Measurements from ENCODE around the gene ANKRD44.
"Not testable (repeated sequence)": the region's sequence is repeated elsewhere in the genome, so short reads cannot be mapped to it uniquely, and the experiment has no call there.

The ANKRD44 gene

DNA sequence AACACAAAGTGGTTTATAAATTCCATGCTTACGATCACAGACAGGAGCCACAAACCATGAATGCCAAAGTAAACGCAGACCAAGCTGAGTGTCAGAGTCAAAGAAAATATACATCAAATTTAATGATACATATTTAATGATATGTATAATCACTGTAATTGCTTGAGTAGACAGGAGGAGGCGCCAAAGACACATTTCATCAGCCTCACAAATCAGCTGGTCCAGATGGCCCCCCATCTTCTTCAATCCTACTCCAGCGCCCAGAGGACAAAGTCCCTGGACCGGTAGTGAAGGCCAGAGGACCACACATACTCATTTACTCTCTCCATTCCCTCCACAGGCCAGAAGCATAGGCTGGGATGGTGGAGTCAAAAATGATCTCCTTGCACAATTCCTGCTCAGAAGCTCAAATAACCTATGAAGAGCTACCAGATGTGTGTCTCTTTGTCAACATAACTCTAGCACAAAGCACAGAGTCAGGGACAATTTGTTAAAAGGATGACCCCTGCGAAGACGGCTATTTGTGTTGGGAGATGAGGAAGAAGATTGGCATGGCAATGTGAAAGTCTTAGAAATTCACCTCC lies 234.7 kb downstream of the ANKRD44 start:
- Mint-ChIP-seq H3K4me1 (peaks cover 11% of the 10 kb centered on the region), H3K9me3 (peaks cover 6% of the 10 kb centered on the region), H3K27ac (peak overlapping the region; percentile 53), H3K4me3 (no peak overlapping the region), H3K36me3 (peaks cover 56% of the 10 kb centered on the region), H3K27me3 (no peaks in the 10 kb centered on the region)
- DNase-seq (ENCODE audit: low spot score in 2 of 2) (no peak), ATAC-seq (ENCODE audit: low read depth) (no peak)

GRCh38 chr2:197075281-197075680 lies 235.3 kb downstream of the ANKRD44 start:
- Mint-ChIP-seq H3K27ac (no peak overlapping the region), H3K27me3 (no peaks in the 10 kb centered on the region), H3K4me3 (no peak overlapping the region), H3K9me3 (peaks cover 6% of the 10 kb centered on the region), H3K4me1 (peaks cover 11% of the 10 kb centered on the region), H3K36me3 (peaks cover 55% of the 10 kb centered on the region)
- no peak for DNase-seq (ENCODE audit: low spot score in 2 of 2)
- ATAC-seq (ENCODE audit: low read depth): no peak

DNA sequence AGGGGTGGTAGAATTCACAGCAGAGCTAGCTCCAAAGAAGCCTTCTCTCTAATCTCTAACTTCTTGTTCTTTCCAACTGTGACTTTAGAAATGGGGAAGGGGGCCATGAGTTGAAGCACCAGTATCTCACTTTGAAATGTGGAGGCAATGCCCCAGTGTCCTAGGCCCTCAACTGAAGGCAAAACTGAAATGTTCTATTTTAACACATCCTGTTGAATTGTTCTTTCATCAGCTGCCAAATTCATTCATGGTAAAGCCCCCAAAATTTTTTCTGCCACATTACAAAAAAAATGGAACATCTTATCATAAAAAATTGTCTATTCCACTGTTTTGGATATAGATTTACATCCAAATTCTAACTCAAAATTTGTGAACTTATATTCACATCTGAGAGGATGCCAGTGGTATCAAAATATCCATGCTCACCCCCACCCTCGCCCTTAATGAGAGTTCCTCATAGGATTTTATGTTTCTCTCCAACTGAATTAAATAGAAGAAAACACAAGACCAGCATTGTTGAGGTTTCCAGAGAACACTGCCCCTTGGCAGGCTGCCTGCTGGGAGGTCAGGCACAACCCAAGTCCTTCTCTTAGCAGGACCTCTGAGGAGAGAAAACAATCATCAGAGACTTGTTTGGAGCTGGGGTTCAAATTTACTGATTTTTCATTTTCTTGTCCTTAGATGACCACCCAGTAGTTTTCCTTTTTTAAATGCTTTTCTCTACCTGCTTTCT lies 236.7 kb downstream of the ANKRD44 start:
- Mint-ChIP-seq H3K27me3 (no peaks in the 10 kb centered on the region), H3K4me1 (peaks cover 13% of the 10 kb centered on the region), H3K36me3 (peaks cover 64% of the 10 kb centered on the region), H3K27ac (peak overlapping the region; percentile 56), H3K9me3 (peaks cover 7% of the 10 kb centered on the region), H3K4me3 (no peak overlapping the region)
- ATAC-seq (ENCODE audit: low read depth): no peak
- DNase-seq (ENCODE audit: low spot score in 2 of 2): no peak

- H3K4me1 Mint-ChIP-seq: peaks cover 13% of the 10 kb centered on the region
- H3K36me3 Mint-ChIP-seq: peaks cover 64% of the 10 kb centered on the region
- peaks cover 7% of the 10 kb centered on the region for H3K9me3 Mint-ChIP-seq
- ATAC-seq (ENCODE audit: low read depth) (no peak), DNase-seq (ENCODE audit: low spot score in 2 of 2) (no peak)
- no peaks in the 10 kb centered on the region for H3K27me3 Mint-ChIP-seq
- H3K27ac Mint-ChIP-seq: peak overlapping the region; percentile 56
- no peak overlapping the region for H3K4me3 Mint-ChIP-seq
These were observed 237.3 kb downstream of the ANKRD44 start for GRCh38 chr2:197073270-197073669.

- H3K36me3 Mint-ChIP-seq: peaks cover 60% of the 10 kb centered on the region
- H3K27ac Mint-ChIP-seq: peak overlapping the region; percentile 56
- no peak overlapping the region for H3K4me3 Mint-ChIP-seq
- ATAC-seq (ENCODE audit: low read depth) (no peak), DNase-seq (ENCODE audit: low spot score in 2 of 2) (no peak)
- H3K4me1 Mint-ChIP-seq: peaks cover 13% of the 10 kb centered on the region
- H3K27me3 Mint-ChIP-seq: no peaks in the 10 kb centered on the region
- peaks cover 7% of the 10 kb centered on the region for H3K9me3 Mint-ChIP-seq
These were observed 238.0 kb downstream of the ANKRD44 start for GRCh38 chr2:197072533-197072932.

GRCh38 chr2:197071790-197072436 lies 238.7 kb downstream of the ANKRD44 start:
- H3K4me3 Mint-ChIP-seq: no peak overlapping the region
- DNase-seq (ENCODE audit: low spot score in 2 of 2): no peak
- H3K27ac Mint-ChIP-seq: peak overlapping the region; percentile 69
- no peak for ATAC-seq (ENCODE audit: low read depth)
- peaks cover 13% of the 10 kb centered on the region for H3K4me1 Mint-ChIP-seq
- H3K36me3 Mint-ChIP-seq: peaks cover 56% of the 10 kb centered on the region
- H3K27me3 Mint-ChIP-seq: no peaks in the 10 kb centered on the region
- peaks cover 3% of the 10 kb centered on the region for H3K9me3 Mint-ChIP-seq

GRCh38 chr2:197071213-197071612 lies 239.4 kb downstream of the ANKRD44 start:
- ATAC-seq (ENCODE audit: low read depth): no peak
- Mint-ChIP-seq H3K27me3 (no peaks in the 10 kb centered on the region), H3K27ac (peak overlapping the region; percentile 69), H3K36me3 (peaks cover 50% of the 10 kb centered on the region), H3K9me3 (peaks cover 1% of the 10 kb centered on the region), H3K4me1 (peaks cover 13% of the 10 kb centered on the region), H3K4me3 (no peak overlapping the region)
- DNase-seq (ENCODE audit: low spot score in 2 of 2): no peak

- peaks cover 1% of the 10 kb centered on the region for H3K9me3 Mint-ChIP-seq
These were observed 240.6 kb downstream of the ANKRD44 start for GRCh38 chr2:197069958-197070357.

DNA sequence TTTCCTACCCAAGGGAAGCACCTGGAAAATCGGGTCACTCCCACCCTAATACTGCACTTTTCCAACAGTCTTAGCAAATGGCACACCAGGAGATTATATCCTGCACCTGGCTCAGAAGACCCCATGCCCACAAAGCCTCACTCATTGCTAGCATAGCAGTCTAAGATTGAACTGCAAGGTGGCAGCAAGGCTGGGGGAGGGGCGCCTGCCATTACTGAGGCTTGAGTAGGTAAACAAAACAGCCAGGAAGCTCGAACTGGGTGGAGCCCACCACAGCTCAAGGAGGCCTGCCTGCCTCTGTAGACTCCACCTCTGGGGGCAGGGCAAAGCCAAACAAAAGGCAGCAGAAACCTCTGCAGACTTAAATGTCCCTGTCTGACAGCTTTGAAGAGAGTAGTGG lies 248.0 kb downstream of the ANKRD44 start:
- peaks cover 15% of the 10 kb centered on the region for H3K4me1 Mint-ChIP-seq
- DNase-seq (ENCODE audit: low spot score in 2 of 2): not testable (repeated sequence)

More at GRCh38 chr2:197069958-197070357, 240.6 kb downstream of the ANKRD44 start:
- H3K4me3 Mint-ChIP-seq: no peak overlapping the region
- no peaks in the 10 kb centered on the region for H3K27me3 Mint-ChIP-seq
- peaks cover 19% of the 10 kb centered on the region for H3K4me1 Mint-ChIP-seq
- DNase-seq (ENCODE audit: low spot score in 2 of 2): no peak
- ATAC-seq (ENCODE audit: low read depth): no peak
- H3K27ac Mint-ChIP-seq: peak overlapping the region; percentile 69
- H3K36me3 Mint-ChIP-seq: peaks cover 54% of the 10 kb centered on the region

DNA sequence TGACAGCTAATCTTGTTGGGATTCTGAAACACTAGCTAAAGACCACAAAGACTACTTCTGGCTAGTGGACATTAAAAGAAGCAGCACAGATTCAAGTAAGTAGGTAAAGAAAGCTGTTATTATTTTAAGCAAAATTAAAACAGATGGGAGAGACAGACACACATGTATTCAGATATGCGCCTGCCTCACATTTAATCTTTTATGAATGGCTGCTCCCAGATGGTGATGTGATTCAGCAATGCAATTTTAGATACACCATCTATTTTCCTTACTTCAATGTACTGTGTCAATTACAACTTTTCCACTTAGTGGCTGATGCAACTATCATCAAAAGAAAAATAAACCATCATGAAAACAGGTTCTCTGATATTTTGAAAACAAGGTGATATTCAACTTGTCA lies 251.1 kb downstream of the ANKRD44 start:
- Mint-ChIP-seq H3K9me3 (peaks cover 11% of the 10 kb centered on the region), H3K36me3 (peaks cover 47% of the 10 kb centered on the region), H3K4me3 (no peak overlapping the region), H3K27me3 (no peaks in the 10 kb centered on the region), H3K27ac (peak overlapping the region; percentile 20), H3K4me1 (peaks cover 6% of the 10 kb centered on the region)
- DNase-seq (ENCODE audit: low spot score in 2 of 2) (no peak), ATAC-seq (ENCODE audit: low read depth) (no peak)

More for the DNA sequence above, 248.0 kb downstream of the ANKRD44 start:
- H3K27me3 Mint-ChIP-seq; H3K9me3 Mint-ChIP-seq; H3K4me3 Mint-ChIP-seq; ATAC-seq (ENCODE audit: low read depth): not testable (repeated sequence)
- Mint-ChIP-seq H3K36me3 (peaks cover 41% of the 10 kb centered on the region), H3K27ac (peak overlapping the region; percentile 41)

DNA sequence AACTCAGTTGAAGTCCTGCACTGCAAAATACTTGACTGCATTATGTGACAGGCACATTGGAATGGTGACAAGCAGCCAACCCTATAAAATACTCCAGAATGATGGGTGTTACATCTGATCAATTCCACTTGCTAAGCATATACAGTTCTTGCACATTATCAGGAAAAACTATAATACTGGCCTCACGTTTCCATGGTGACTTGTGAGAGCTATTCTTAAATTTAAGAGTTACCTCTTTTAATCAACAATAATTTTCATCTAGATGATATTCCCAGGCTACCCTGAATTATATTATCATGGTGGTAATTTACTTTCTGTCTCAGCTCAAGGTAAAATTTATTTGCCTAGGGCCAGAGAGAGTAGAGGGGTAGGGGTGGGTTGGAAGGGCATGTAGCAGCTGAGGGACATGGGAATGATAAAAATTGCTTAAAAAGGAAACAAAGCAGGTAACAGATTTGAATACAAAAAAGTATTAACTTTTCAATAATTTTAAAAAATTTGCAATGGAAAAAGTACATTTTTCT lies 251.7 kb downstream of the ANKRD44 start:
- DNase-seq (ENCODE audit: low spot score in 2 of 2): no peak
- H3K4me1 Mint-ChIP-seq: peaks cover 3% of the 10 kb centered on the region
- no peak for ATAC-seq (ENCODE audit: low read depth)
- no peak overlapping the region for H3K4me3 Mint-ChIP-seq
- H3K9me3 Mint-ChIP-seq: peaks cover 11% of the 10 kb centered on the region
- no peaks in the 10 kb centered on the region for H3K27me3 Mint-ChIP-seq
- H3K36me3 Mint-ChIP-seq: peaks cover 44% of the 10 kb centered on the region
- H3K27ac Mint-ChIP-seq: peak overlapping the region; percentile 20

DNA sequence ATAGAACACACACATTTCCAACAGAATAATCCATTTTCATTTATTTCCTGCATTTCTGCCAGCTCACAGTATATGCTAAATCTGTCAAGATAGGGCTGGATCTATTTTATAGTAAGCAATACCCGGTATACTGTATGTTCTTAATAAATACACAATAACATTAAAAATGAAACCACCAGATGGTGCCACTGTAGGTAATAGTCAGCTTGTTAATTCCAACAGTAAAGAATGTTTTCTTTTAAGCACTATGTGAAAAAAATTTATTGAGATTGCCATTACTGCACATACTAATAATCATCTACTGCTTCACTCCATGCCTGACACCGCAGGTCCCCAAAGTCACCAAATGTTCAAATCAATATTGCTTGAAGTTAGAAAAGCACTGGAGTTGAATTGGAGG lies 252.6 kb downstream of the ANKRD44 start:
- Mint-ChIP-seq H3K4me1 (no peaks in the 10 kb centered on the region), H3K27me3 (no peaks in the 10 kb centered on the region), H3K36me3 (peaks cover 46% of the 10 kb centered on the region), H3K27ac (no peak overlapping the region), H3K4me3 (no peak overlapping the region), H3K9me3 (peaks cover 11% of the 10 kb centered on the region)
- DNase-seq (ENCODE audit: low spot score in 2 of 2) (no peak), ATAC-seq (ENCODE audit: low read depth) (no peak)

DNA sequence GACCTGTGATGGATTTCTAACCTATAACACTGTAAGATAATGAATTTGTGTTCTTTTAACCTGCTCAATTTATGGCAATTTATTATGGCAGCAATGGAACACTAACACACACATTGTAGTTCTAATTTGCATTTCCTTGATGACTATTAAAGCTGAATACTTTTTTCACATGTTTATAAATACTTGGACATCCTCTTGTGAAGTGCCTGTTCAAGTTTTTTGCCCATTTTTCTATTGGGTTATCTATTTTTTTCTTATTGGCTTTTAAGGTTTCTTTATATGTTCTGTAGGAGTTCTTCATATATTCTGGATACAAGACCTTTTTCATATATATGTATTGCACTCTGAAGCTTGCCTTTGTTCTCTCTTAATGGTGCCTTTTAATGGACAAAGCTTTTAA lies 255.5 kb downstream of the ANKRD44 start:
- Mint-ChIP-seq H3K4me1 (peaks cover 1% of the 10 kb centered on the region), H3K36me3 (peaks cover 50% of the 10 kb centered on the region), H3K4me3 (no peak overlapping the region), H3K9me3 (peaks cover 11% of the 10 kb centered on the region), H3K27me3 (no peaks in the 10 kb centered on the region), H3K27ac (peak overlapping the region; percentile 5)
- DNase-seq (ENCODE audit: low spot score in 2 of 2) (no peak), ATAC-seq (ENCODE audit: low read depth) (no peak)

DNA sequence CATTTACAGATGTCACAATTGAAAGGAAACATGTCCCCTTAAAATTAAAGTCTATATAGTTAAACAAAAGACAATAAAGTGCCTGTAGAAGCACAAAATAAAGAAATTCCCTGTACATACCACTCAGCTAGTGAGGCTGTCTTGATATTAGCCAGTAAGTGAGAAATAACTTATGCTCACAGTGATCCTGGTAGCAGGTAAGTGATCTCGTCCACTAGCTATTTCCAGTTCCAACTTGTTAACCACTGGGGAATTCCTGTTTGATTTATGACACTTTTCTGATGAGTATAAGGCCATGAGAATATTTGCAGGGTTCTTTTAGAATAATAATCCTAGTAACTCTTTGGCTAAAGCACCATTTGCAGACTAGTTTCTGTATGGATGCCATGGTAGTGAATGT lies 256.1 kb downstream of the ANKRD44 start:
- no peak for DNase-seq (ENCODE audit: low spot score in 2 of 2)
- peaks cover 2% of the 10 kb centered on the region for H3K4me1 Mint-ChIP-seq
- no peak overlapping the region for H3K4me3 Mint-ChIP-seq
- ATAC-seq (ENCODE audit: low read depth): no peak
- H3K27me3 Mint-ChIP-seq: no peaks in the 10 kb centered on the region
- peak overlapping the region; percentile 5 for H3K27ac Mint-ChIP-seq
- H3K36me3 Mint-ChIP-seq: peaks cover 51% of the 10 kb centered on the region
- peaks cover 11% of the 10 kb centered on the region for H3K9me3 Mint-ChIP-seq

All from memory B cell (primary cell).